Measurements from ENCODE around the gene PLIN4. TPM values are rescaled to one million over a fixed set of nuclear protein-coding genes. Genes with fewer than 3 reads are reported as not detected.

The PLIN4 gene
- total RNA-seq, 2 experiments from 2014 or later = 0.13 to 0.32 TPM

GRCh38 chr19:4482721-4483364 is 35.4 kb downstream of the PLIN4 start:
- Histone ChIP-seq H3K4me3 (ENCODE audit: low read depth, low read length, poor library complexity, severe bottlenecking) (no peak overlapping the region), H2AFZ (ENCODE audit: low read length) (no peak overlapping the region), H3K27ac (ENCODE audit: low read depth, low read length, poor library complexity, severe bottlenecking) (no peak overlapping the region), H3K4me2 (ENCODE audit: low read length) (no peak overlapping the region), H3K9me3 (ENCODE audit: low read length) (no peaks in the 10 kb centered on the region), H4K20me1 (ENCODE audit: insufficient read depth, low read length) (no peaks in the 10 kb centered on the region), H3K79me2 (ENCODE audit: insufficient read depth, low read depth, low read length) (no peaks in the 10 kb centered on the region), H3K4me1 (ENCODE audit: insufficient read depth, low read length, poor library complexity, severe bottlenecking) (no peaks in the 10 kb centered on the region), H3K9me2 (ENCODE audit: insufficient read depth, low read length) (no peaks in the 10 kb centered on the region), H3K36me3 (ENCODE audit: insufficient read depth, low read length) (peaks cover 28% of the 10 kb centered on the region)
- intact Hi-C loops (cut with micrococcal nuclease; ENCODE audit: unreplicated experiment) = no loop called here
- DNase-seq (ENCODE audit: low spot score) = no peak
- no peak for TF ChIP-seq EZH2phosphoT487 (IDR thresholded peaks at IDR 0.05; ENCODE audit: borderline replicate concordance, low read depth, low read length)
- TF ChIP-seq CTCF (conservative IDR thresholded peaks at IDR 0.05; ENCODE audit: low read length) = no peak
- ChIA-PET POLR2A (interaction anchor here (0.5 to 0.6 kb wide), 2 partner anchors 171 to 670 kb away, joined by 3 read pairs; no protein-coding TSS in a partner anchor), CTCF (ENCODE audit: unreplicated experiment) (no interaction called here)
- no TSS peak for BruUV-seq (replicated peaks)

GRCh38 chr19:4477034-4477801 is 41.1 kb downstream of the PLIN4 start:
- TF ChIP-seq CTCF (conservative IDR thresholded peaks at IDR 0.05; ENCODE audit: low read length) = no peak
- no peak for TF ChIP-seq EZH2phosphoT487 (IDR thresholded peaks at IDR 0.05; ENCODE audit: borderline replicate concordance, low read depth, low read length)
- intact Hi-C loops (cut with micrococcal nuclease; ENCODE audit: unreplicated experiment) = no loop called here
- Histone ChIP-seq H4K20me1 (ENCODE audit: insufficient read depth, low read length) (no peaks in the 10 kb centered on the region), H3K9me2 (ENCODE audit: insufficient read depth, low read length) (no peaks in the 10 kb centered on the region), H3K79me2 (ENCODE audit: insufficient read depth, low read depth, low read length) (peaks cover 27% of the 10 kb centered on the region), H3K4me2 (ENCODE audit: low read length) (no peak overlapping the region), H3K4me3 (ENCODE audit: low read depth, low read length, poor library complexity, severe bottlenecking) (no peak overlapping the region), H3K4me1 (ENCODE audit: insufficient read depth, low read length, poor library complexity, severe bottlenecking) (peaks cover 22% of the 10 kb centered on the region), H3K9me3 (ENCODE audit: low read length) (no peaks in the 10 kb centered on the region), H2AFZ (ENCODE audit: low read length) (no peak overlapping the region), H3K27ac (ENCODE audit: low read depth, low read length, poor library complexity, severe bottlenecking) (no peak overlapping the region), H3K36me3 (ENCODE audit: insufficient read depth, low read length) (peaks cover 38% of the 10 kb centered on the region)
- ChIA-PET CTCF (ENCODE audit: unreplicated experiment) (no interaction called here), POLR2A (no interaction called here)
- DNase-seq (ENCODE audit: low spot score) = no peak
- TSS peak; percentile 52 for BruUV-seq (replicated peaks)
